ENCODE data around the gene ARX.

Gene ARX

GRCh38 chrX:25015486-25016360 is at the start of gene ARX:
ARX (minus strand) TSS chrX:25015965; CDS start chrX:25015737, 228 bp downstream.
- peak in 52 of 56 donors; percentile 1 to 77 (median 37) for DNase-seq

GRCh38 chrX:25059273-25059672 is 43.5 kb upstream of the ARX start:
- no peak for DNase-seq

- DNase-seq: no peak
Observed at GRCh38 chrX:25052798-25053534, 37.2 kb upstream of the ARX start.

GRCh38 chrX:25049971-25050370 is 34.2 kb upstream of the ARX start:
- DNase-seq: no peak

GRCh38 chrX:25049357-25049756 is 33.6 kb upstream of the ARX start:
- DNase-seq: no peak

DNA sequence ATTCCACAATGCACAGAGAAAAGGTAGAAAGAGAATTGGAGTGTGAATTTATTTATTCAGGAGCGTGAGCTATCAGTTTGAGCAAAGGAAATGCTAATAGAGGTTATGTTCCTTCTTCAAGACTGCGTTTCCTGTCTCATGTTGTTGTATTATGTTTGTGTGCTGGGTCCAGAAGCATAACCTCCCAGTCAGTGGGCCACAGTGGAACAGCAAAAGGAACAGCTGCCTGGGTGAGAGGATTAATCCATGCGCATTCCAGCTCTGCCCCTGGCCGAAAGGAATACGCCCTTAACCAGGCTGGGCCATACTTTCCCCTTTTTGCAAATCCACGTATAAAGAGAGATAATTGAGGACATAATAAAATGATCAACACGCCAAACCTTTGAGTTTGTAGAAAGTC is 32.4 kb upstream of the ARX start:
- no peak for DNase-seq

GRCh38 chrX:25043192-25043591 is 27.4 kb upstream of the ARX start:
- no peak for DNase-seq

DNA sequence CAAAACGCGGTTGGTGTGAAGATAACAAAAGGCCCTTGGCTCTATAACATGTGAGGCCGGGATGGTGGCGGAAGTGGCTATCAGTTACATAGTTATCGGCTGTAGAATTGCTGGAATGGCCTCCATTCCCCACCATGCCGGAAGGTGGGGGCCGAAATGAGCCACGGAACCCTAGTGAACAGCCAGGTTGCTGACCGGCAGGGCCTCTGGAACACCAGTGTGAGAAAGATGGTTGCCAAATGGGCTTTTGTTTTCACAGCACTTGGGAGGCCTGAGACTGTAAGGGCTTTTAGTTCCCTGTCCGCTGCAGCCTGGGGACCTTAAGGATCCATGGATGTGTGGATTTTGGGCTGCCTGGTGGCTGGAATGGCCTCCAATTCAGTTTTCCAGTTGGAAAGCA is 23.3 kb upstream of the ARX start:
- DNase-seq: no peak

GRCh38 chrX:25034889-25035288 is 19.1 kb upstream of the ARX start:
- DNase-seq: no peak

- DNase-seq: no peak
Observed at GRCh38 chrX:25029288-25029825, 13.6 kb upstream of the ARX start.

DNA sequence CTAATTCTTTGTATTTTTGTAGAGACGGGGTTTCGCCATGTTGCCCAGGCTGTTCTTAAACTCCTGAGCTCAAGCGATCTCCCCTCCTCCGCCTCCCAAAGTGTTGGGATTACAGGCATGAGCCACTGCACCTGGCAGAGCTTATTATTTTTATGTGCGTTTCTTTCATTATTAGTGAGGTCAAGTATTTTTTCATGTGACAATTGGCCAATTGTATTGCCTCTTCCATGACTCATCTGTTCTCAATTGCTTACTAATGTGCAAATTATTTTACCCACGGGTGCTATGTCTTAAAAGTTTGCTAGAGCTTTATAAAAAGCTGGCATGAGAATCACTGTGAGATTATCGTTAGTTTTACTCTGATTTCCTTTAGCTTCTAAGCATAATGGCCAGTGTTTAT is 13.0 kb upstream of the ARX start:
- no peak for DNase-seq

DNA sequence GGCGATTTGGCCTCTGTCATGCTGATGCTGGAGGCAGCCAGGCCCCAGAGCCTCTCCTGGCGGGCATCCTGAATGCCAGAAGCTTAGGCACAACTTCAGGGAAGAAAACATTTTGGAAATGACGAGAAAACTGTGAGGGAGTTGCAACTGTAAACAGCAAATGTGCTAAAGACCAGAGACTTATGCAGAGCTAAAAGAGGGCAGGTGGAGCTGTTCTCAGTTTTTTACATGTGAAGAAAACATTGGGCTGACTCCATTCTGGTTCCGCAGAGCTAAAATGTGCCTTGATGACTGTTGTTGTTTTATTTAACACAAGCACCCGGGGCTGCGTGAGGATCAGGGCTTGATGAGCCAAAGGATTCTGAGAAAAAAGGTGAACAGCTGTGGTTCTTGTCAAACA is 10.8 kb upstream of the ARX start:
- DNase-seq: no peak

DNA sequence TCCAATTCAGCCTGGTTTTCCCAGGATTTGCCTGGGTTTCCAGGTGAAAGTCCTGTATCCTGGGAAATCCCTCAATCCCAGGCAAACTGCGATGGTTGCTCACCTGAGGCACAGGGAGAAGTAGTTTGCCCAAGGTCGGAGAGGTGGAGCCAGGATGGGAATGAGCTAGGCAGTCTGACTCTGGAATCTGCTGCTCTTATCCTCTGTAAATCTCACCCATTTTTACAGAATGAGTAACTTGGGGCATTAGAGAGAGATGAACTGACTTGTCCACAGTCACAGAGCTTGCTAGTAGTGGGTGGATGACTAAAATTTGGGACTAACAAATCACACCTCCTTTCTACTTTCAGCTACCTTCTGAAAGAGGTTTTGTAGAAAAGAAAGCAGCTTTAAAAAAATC is 9.8 kb upstream of the ARX start:
- no peak for DNase-seq

DNA sequence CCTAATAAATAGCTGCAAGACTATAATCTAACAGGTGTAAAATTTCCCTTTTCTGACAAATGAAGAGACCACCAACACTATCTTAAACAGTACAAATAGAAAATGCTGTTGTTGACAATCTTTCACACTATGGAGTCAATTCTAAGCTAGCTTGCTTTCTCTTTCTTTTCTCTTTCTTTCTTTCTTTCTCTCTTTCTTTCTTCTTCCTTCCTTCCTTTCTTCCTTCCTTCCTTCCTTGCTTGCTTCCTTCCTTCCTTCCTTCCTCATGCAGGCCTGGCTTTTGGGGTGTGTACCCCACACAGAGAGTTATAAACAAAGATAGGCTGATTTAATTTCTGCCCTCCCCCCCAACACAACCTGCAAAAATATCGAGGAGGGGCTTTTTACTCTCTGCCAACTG is 8.1 kb upstream of the ARX start:
- no peak for DNase-seq

DNA sequence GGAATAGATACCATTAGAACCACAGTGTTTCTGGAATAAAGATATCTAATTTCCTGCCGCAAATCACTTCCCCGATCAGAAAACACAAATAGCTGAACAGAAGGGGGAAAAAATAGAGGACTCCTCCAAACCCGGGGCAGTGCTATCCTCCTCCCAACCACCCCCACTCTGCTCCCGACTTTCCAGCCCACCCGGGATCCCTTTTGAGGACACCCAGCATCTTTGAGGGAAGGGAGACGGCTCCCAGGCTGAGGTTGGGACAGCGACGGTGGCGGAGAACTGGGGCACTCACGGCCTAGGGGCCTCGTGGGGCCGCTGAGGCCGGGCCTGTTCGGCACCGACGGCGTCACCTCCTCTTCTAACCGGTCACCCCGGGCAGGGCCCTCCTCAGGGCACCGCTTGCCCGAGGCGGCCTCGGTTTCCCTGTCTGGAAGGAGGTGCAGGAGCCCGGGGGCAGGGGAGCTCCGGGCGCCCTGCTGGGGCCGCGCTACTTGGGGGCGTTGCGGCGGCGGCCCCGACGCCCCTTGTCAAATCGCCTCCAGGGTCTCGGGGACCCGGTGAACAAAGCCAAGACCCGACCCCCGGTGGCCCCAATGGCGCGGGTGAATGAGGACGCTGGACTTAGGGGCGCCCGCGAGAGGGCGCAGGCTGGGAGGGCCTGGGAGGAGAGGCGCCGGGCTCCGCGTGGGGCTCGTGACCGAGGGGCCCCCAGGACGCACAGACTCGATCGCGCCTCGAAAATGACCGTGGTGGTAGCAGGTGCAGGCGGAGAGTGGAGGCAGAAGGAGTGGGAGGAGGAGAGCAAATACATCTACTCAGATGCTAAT is 6.9 kb upstream of the ARX start:
- no peak for DNase-seq

GRCh38 chrX:25020905-25021449 is 5.2 kb upstream of the ARX start:
- peak in 3 of 56 donors; percentile 1 to 22 (median 5) for DNase-seq

- no peak for DNase-seq
Observed at GRCh38 chrX:25020391-25020904, 4.7 kb upstream of the ARX start.

- no peak for DNase-seq
Observed at GRCh38 chrX:25019707-25020390, 4.1 kb upstream of the ARX start.

GRCh38 chrX:25018682-25019081 is 2.9 kb upstream of the ARX start:
- no peak for DNase-seq

DNA sequence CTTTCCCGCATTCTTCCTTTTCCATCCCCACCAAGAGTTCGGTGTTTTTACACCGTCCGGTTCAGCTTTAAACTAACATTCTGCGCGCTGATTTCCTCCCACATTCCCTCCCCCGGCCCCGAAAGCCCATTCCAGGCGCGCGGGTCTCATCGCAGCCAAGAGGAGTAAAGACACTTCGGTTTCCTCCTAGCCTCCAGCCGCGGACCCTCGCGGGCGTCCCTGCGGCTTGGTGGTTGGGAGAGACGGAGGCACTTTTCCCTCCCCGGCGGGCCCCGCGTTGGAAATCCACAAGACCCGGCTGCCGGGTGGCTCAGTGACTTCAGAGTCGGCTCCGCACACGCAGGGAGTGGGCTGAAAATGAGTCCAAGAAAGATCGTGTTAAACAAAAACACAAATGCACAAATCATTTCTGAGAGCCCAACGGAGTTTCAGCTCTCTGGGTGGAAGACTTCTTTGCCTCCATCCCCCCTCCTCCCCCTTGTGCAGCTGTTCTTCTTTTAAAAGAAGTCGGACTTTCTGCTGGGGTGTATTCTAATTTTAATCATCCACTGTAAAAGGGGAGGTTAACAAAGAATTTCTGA is 2.0 kb upstream of the ARX start:
- peak in 4 of 56 donors; percentile 1 to 28 (median 8) for DNase-seq

Measured in amygdala (tissue), 56 donors.